ENCODE data around the gene KIAA1549. TPM values are rescaled to one million over a fixed set of nuclear protein-coding genes. Genes with fewer than 3 reads are reported as not detected.

KIAA1549 gene
- total RNA-seq, 1 experiment from 2014 or later = 6.0 TPM

- Histone ChIP-seq H3K36me3 (replicated peaks; ENCODE audit: control insufficient read depth, insufficient read depth, low read length) (peaks cover 5% of the 10 kb centered on the region), H3K4me3 (ENCODE audit: insufficient read depth, low read depth, low read length) (no peak overlapping the region), H3K27me3 (ENCODE audit: control insufficient read depth, insufficient read depth, low read length) (no peaks in the 10 kb centered on the region)
- DNase-seq = peak; percentile 70
These were observed 115.3 kb downstream of the KIAA1549 start for GRCh38 chr7:138865843-138866242.

GRCh38 chr7:138864667-138865066 lies 116.5 kb downstream of the KIAA1549 start:
- Histone ChIP-seq H3K4me3 (ENCODE audit: insufficient read depth, low read depth, low read length) (no peak overlapping the region), H3K27me3 (ENCODE audit: control insufficient read depth, insufficient read depth, low read length) (no peaks in the 10 kb centered on the region), H3K36me3 (replicated peaks; ENCODE audit: control insufficient read depth, insufficient read depth, low read length) (peaks cover 4% of the 10 kb centered on the region)
- no peak for DNase-seq

- peaks cover 3% of the 10 kb centered on the region for H3K36me3 ChIP-seq (replicated peaks; ENCODE audit: control insufficient read depth, insufficient read depth, low read length)
- DNase-seq = no peak
- H3K27me3 ChIP-seq (ENCODE audit: control insufficient read depth, insufficient read depth, low read length) = no peaks in the 10 kb centered on the region
- H3K4me3 ChIP-seq (ENCODE audit: insufficient read depth, low read depth, low read length) = no peak overlapping the region
These were observed 117.3 kb downstream of the KIAA1549 start for GRCh38 chr7:138863931-138864330.

- Histone ChIP-seq H3K4me3 (ENCODE audit: insufficient read depth, low read depth, low read length) (no peak overlapping the region), H3K36me3 (replicated peaks; ENCODE audit: control insufficient read depth, insufficient read depth, low read length) (peaks cover 3% of the 10 kb centered on the region), H3K27me3 (ENCODE audit: control insufficient read depth, insufficient read depth, low read length) (no peaks in the 10 kb centered on the region)
- DNase-seq = no peak
These were observed 120.1 kb downstream of the KIAA1549 start for GRCh38 chr7:138861051-138861450.

- Histone ChIP-seq H3K36me3 (replicated peaks; ENCODE audit: control insufficient read depth, insufficient read depth, low read length) (no peaks in the 10 kb centered on the region), H3K4me3 (ENCODE audit: insufficient read depth, low read depth, low read length) (no peak overlapping the region), H3K27me3 (ENCODE audit: control insufficient read depth, insufficient read depth, low read length) (no peaks in the 10 kb centered on the region)
- DNase-seq = no peak
These were observed 123.5 kb downstream of the KIAA1549 start for GRCh38 chr7:138857728-138858127.

- H3K27me3 ChIP-seq (ENCODE audit: control insufficient read depth, insufficient read depth, low read length) = no peaks in the 10 kb centered on the region
- peak; percentile 36 for DNase-seq
- no peak overlapping the region for H3K4me3 ChIP-seq (ENCODE audit: insufficient read depth, low read depth, low read length)
- no peaks in the 10 kb centered on the region; the same call in 1 of the 2 replicates for H3K36me3 ChIP-seq (replicated peaks; ENCODE audit: control insufficient read depth, insufficient read depth, low read length)
These were observed 127.0 kb downstream of the KIAA1549 start for GRCh38 chr7:138854115-138854645.

GRCh38 chr7:138853448-138853847 lies 127.7 kb downstream of the KIAA1549 start:
- no peaks in the 10 kb centered on the region; the same call in 1 of the 2 replicates for H3K36me3 ChIP-seq (replicated peaks; ENCODE audit: control insufficient read depth, insufficient read depth, low read length)

GRCh38 chr7:138852469-138852868 lies 128.7 kb downstream of the KIAA1549 start:
- H3K4me3 ChIP-seq (ENCODE audit: insufficient read depth, low read depth, low read length) = no peak overlapping the region
- no peaks in the 10 kb centered on the region; the same call in 1 of the 2 replicates for H3K36me3 ChIP-seq (replicated peaks; ENCODE audit: control insufficient read depth, insufficient read depth, low read length)
- no peak for DNase-seq

More at GRCh38 chr7:138853448-138853847, 127.7 kb downstream of the KIAA1549 start:
- Histone ChIP-seq H3K4me3 (ENCODE audit: insufficient read depth, low read depth, low read length) (no peak overlapping the region), H3K27me3 (ENCODE audit: control insufficient read depth, insufficient read depth, low read length) (no peaks in the 10 kb centered on the region)
- DNase-seq = no peak

GRCh38 chr7:138849701-138850100 lies 131.5 kb downstream of the KIAA1549 start:
- no peak for DNase-seq
- Histone ChIP-seq H3K27me3 (ENCODE audit: control insufficient read depth, insufficient read depth, low read length) (no peaks in the 10 kb centered on the region), H3K36me3 (replicated peaks; ENCODE audit: control insufficient read depth, insufficient read depth, low read length) (no peaks in the 10 kb centered on the region; the same call in 1 of the 2 replicates), H3K4me3 (ENCODE audit: insufficient read depth, low read depth, low read length) (no peak overlapping the region)

More at GRCh38 chr7:138852469-138852868, 128.7 kb downstream of the KIAA1549 start:
- no peaks in the 10 kb centered on the region for H3K27me3 ChIP-seq (ENCODE audit: control insufficient read depth, insufficient read depth, low read length)

- Histone ChIP-seq H3K36me3 (replicated peaks; ENCODE audit: control insufficient read depth, insufficient read depth, low read length) (no peaks in the 10 kb centered on the region; the same call in 1 of the 2 replicates), H3K4me3 (ENCODE audit: insufficient read depth, low read depth, low read length) (no peak overlapping the region), H3K27me3 (ENCODE audit: control insufficient read depth, insufficient read depth, low read length) (no peaks in the 10 kb centered on the region)
- DNase-seq = no peak
These were observed 132.9 kb downstream of the KIAA1549 start for GRCh38 chr7:138848056-138848980.

GRCh38 chr7:138845711-138846110 lies 135.5 kb downstream of the KIAA1549 start:
- no peak overlapping the region for H3K4me3 ChIP-seq (ENCODE audit: insufficient read depth, low read depth, low read length)
- no peaks in the 10 kb centered on the region for H3K27me3 ChIP-seq (ENCODE audit: control insufficient read depth, insufficient read depth, low read length)
- H3K36me3 ChIP-seq (replicated peaks; ENCODE audit: control insufficient read depth, insufficient read depth, low read length) = no peaks in the 10 kb centered on the region; the same call in 1 of the 2 replicates
- DNase-seq = no peak

- DNase-seq = peak; percentile 58
- Histone ChIP-seq H3K36me3 (replicated peaks; ENCODE audit: control insufficient read depth, insufficient read depth, low read length) (no peaks in the 10 kb centered on the region; the same call in 1 of the 2 replicates), H3K4me3 (ENCODE audit: insufficient read depth, low read depth, low read length) (no peak overlapping the region), H3K27me3 (ENCODE audit: control insufficient read depth, insufficient read depth, low read length) (no peaks in the 10 kb centered on the region)
These were observed 137.3 kb downstream of the KIAA1549 start for GRCh38 chr7:138843632-138844580.

GRCh38 chr7:138842111-138842510 lies 139.1 kb downstream of the KIAA1549 start:
- Histone ChIP-seq H3K36me3 (replicated peaks; ENCODE audit: control insufficient read depth, insufficient read depth, low read length) (peaks cover 3% of the 10 kb centered on the region; the same call in 1 of the 2 replicates), H3K27me3 (ENCODE audit: control insufficient read depth, insufficient read depth, low read length) (no peaks in the 10 kb centered on the region), H3K4me3 (ENCODE audit: insufficient read depth, low read depth, low read length) (no peak overlapping the region)
- DNase-seq = peak; percentile 59

GRCh38 chr7:138838166-138838565 lies 143.0 kb downstream of the KIAA1549 start:
- no peaks in the 10 kb centered on the region for H3K27me3 ChIP-seq (ENCODE audit: control insufficient read depth, insufficient read depth, low read length)
- DNase-seq = peak; percentile 53
- H3K4me3 ChIP-seq (ENCODE audit: insufficient read depth, low read depth, low read length) = no peak overlapping the region
- H3K36me3 ChIP-seq (replicated peaks; ENCODE audit: control insufficient read depth, insufficient read depth, low read length) = peaks cover 4% of the 10 kb centered on the region; the same call in 1 of the 2 replicates
